Tibial nerve (tissue), 4 donors: ENCODE results near the gene SPIRE2.

Experiments used
- EP300 ChIP-seq, 2 donors: sonication (generic); formaldehyde crosslinking; IDR thresholded peaks; one replicate each; pipeline ENCODE4 v1.6.1; 2017; ENCODE audit warnings: antibody characterized with exemption in 2 of 2, mild to moderate bottlenecking in 1 of 2
- POLR2A ChIP-seq, 2 donors: fragments of 450-650 bp; IDR thresholded peaks; one replicate each; pipeline ENCODE4 v1.6.1; 2017; ENCODE audit warnings: antibody characterized with exemption in 2 of 2, mild to moderate bottlenecking in 2 of 2, moderate library complexity in 2 of 2
- TF ChIP-seq, protein P1 (sequence below), 5 experiments: fragments of 200-600 bp in 3 of 5; fragments of 450-650 bp in 2 of 5; sonication (generic) in 3 of 5; IDR thresholded peaks; one replicate each; pipeline ENCODE4 v1.5.1; 2016 to 2019; ENCODE audit warnings: antibody characterized with exemption in 5 of 5, mild to moderate bottlenecking in 3 of 5, moderate library complexity in 2 of 5

DNA sequence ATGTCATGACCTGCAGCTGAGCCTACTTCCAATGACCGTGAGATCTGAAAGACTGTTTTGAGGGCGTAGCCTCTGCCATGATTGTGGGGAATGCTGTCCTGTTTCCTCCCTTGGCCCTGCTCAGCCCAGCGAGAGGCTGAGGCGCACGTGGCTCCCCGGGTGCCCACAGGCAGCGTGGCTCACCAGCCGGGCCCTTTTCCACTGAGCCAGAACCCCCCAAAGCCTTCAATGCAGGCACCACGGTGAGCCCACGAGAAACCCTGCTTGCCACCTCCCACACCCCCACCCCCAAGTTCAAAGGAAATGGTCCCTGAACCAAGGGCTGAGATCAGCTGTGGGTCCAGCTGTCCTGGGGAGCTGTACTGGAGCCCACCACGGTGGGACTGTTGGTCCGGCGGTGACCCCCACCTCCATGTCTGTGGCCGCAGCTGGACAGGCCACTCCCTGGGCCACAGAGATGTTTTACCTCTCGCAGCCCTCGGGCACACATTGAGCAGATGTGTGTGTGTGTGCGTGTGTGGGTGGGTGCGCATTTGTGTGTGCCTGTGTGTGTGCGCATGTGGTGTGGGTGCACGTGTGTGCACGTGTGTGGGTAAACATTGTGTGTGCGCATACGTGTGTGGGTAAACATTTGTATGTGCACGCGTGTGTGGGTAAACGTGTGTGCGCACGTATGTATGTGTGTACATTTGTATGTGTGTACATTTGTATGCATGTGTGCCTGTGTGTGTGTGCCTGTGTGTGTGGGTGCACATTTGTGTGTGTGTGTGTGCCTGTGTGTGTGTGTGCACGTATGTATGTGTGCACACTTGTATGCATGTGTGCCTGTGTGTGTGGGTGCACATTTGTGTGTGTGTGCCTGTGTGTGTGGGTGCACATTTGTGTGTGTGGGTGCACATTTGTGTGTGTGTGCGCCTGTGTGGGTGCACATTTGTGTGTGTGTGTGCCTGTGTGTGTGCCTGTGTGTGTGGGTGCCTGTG, 85.4 kb downstream of the SPIRE2 start:
- TF ChIP-seq, protein P1, sequence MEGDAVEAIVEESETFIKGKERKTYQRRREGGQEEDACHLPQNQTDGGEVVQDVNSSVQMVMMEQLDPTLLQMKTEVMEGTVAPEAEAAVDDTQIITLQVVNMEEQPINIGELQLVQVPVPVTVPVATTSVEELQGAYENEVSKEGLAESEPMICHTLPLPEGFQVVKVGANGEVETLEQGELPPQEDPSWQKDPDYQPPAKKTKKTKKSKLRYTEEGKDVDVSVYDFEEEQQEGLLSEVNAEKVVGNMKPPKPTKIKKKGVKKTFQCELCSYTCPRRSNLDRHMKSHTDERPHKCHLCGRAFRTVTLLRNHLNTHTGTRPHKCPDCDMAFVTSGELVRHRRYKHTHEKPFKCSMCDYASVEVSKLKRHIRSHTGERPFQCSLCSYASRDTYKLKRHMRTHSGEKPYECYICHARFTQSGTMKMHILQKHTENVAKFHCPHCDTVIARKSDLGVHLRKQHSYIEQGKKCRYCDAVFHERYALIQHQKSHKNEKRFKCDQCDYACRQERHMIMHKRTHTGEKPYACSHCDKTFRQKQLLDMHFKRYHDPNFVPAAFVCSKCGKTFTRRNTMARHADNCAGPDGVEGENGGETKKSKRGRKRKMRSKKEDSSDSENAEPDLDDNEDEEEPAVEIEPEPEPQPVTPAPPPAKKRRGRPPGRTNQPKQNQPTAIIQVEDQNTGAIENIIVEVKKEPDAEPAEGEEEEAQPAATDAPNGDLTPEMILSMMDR (IDR thresholded peaks at IDR 0.05): no peak
- no peak for TF ChIP-seq POLR2A (IDR thresholded peaks at IDR 0.05)
- TF ChIP-seq EP300 (IDR thresholded peaks at IDR 0.05): no peak
